SK-N-SH (cell line): Measurements from ENCODE around the gene ZNF606. TPM values are rescaled to one million over a fixed set of nuclear protein-coding genes. Genes with fewer than 3 reads are reported as not detected.

Experiments
- CTCF ChIA-PET: fragments of 300-600, 350-600 bp; formaldehyde crosslinking; extraction: SDS; loops from one replicate; lab custom pipeline; 2021; lab: Yijun Ruan, JAX
- POLR2A ChIA-PET: fragments of 350-600 bp; sonication (Branson Sonifier 250); formaldehyde crosslinking; extraction: SDS; loops from one replicate; lab custom pipeline; 2020; ENCODE audit warnings: antibody characterized with exemption, inconsistent platforms; lab: Yijun Ruan, JAX
- DNase-seq: peaks from one replicate; pipeline ENCODE4 v3.0.0; 2012
- H2AFZ ChIP-seq: fragments of 200-600 bp; sonication (generic); 2 replicates; pipeline ENCODE4 v1.8.1; 2016; ENCODE audit warnings: antibody characterized with exemption, mild to moderate bottlenecking, low read depth
- H3F3A ChIP-seq: fragments of 200-600 bp; sonication (generic); replicated peaks from 2 replicates; pipeline ENCODE3; 2016; ENCODE audit warnings: antibody characterized with exemption, mild to moderate bottlenecking; ENCODE audit not compliant: insufficient read depth
- H3K27ac ChIP-seq, 2 experiments: fragments of 200-500 bp in 1 of 2; fragments of 200-600 bp in 1 of 2; sonication (Bioruptor generic) in 1 of 2; sonication (generic), shearing (Covaris generic) in 1 of 2; 2 replicates each; pipeline versions ENCODE4 v1.5.1 to v1.6.1; 2014 to 2016; ENCODE audit warnings: low read depth in 2 of 2, inconsistent platforms in 1 of 2, low read length in 1 of 2, mild to moderate bottlenecking in 1 of 2, mixed read lengths in 1 of 2
- H3K27me3 ChIP-seq: fragments of 200-600 bp; sonication (generic), shearing (Covaris generic); 2 replicates; pipeline ENCODE4 v1.6.1; 2016; ENCODE audit warnings: mixed run types; ENCODE audit not compliant: insufficient read depth
- H3K36me3 ChIP-seq, 2 experiments: fragments of 200-500 bp in 1 of 2; fragments of 200-600 bp in 1 of 2; sonication (Bioruptor generic) in 1 of 2; sonication (generic) in 1 of 2; replicated peaks in 1 of 2; 2 replicates each; pipeline versions ENCODE3 to v1.5.1; 2014 to 2016; ENCODE audit warnings: low read length in 1 of 2, mild to moderate bottlenecking in 1 of 2; ENCODE audit not compliant: insufficient read depth in 2 of 2, control insufficient read depth in 1 of 2
- H3K4me1 ChIP-seq, 2 experiments: fragments of 200-500 bp in 1 of 2; fragments of 200-600 bp in 1 of 2; sonication (Bioruptor generic) in 1 of 2; sonication (generic), shearing (Covaris generic) in 1 of 2; 2 replicates each; pipeline versions ENCODE4 v1.5.1 to v1.6.1; 2014 to 2016; ENCODE audit warnings: low read depth in 1 of 2, low read length in 1 of 2, mixed run types in 1 of 2; ENCODE audit not compliant: insufficient read depth in 2 of 2, control insufficient read depth in 1 of 2
- H3K4me2 ChIP-seq: fragments of 200-600 bp; sonication (generic), shearing (Covaris generic); 2 replicates; pipeline ENCODE4 v1.6.1; 2017; ENCODE audit warnings: mixed run types
- H3K4me3 ChIP-seq, 2 experiments: fragments of 200-500 bp in 1 of 2; fragments of 200-600 bp in 1 of 2; sonication (Bioruptor generic) in 1 of 2; sonication (generic), shearing (Covaris generic) in 1 of 2; 2 replicates each; pipeline versions ENCODE4 v1.5.1 to v1.8.1; 2014 to 2016; ENCODE audit warnings: low read depth in 2 of 2, inconsistent platforms in 1 of 2, low read length in 1 of 2, mild to moderate bottlenecking in 1 of 2, mixed read lengths in 1 of 2, moderate library complexity in 1 of 2
- H3K79me2 ChIP-seq: fragments of 200-600 bp; sonication (generic); 2 replicates; pipeline ENCODE4 v1.8.1; 2017; ENCODE audit warnings: mild to moderate bottlenecking; ENCODE audit not compliant: insufficient read depth
- H3K9ac ChIP-seq: fragments of 200-600 bp; sonication (generic); 2 replicates; pipeline ENCODE4 v1.6.1; 2017; ENCODE audit warnings: mixed run types
- H3K9me2 ChIP-seq: fragments of 200-600 bp; sonication (generic); 2 replicates; pipeline ENCODE4 v1.6.1; 2017; ENCODE audit warnings: mixed run types
- H3K9me3 ChIP-seq: fragments of 200-600 bp; sonication (generic); 2 replicates; pipeline ENCODE4 v1.6.1; 2017; ENCODE audit warnings: mixed run types, mild to moderate bottlenecking, moderate library complexity
- H4K20me1 ChIP-seq: fragments of 200-600 bp; sonication (generic); 2 replicates; pipeline ENCODE4 v1.6.1; 2017; ENCODE audit warnings: mild to moderate bottlenecking, mixed run types; ENCODE audit not compliant: insufficient read depth
- CHD2 ChIP-seq: fragments of 150-350 bp; IDR thresholded peaks from 2 replicates; pipeline ENCODE4 v1.6.1; 2018; ENCODE audit warnings: low read length; ENCODE audit not compliant: partially characterized antibody
- ELF1 ChIP-seq: IDR thresholded peaks from 2 replicates; pipeline ENCODE4 v1.4.0; 2012
- EP300 ChIP-seq, 2 experiments: IDR thresholded peaks; 2 replicates each; pipeline versions ENCODE4 v1.4.0 to v1.6.1; 2012; ENCODE audit warnings: borderline replicate concordance in 1 of 2, low read depth in 1 of 2, low read length in 1 of 2
- EZH2phosphoT487 ChIP-seq: fragments of 200-600 bp; sonication (generic); IDR thresholded peaks from 2 replicates; pipeline ENCODE4 v1.6.1; 2017; ENCODE audit warnings: low read depth, mixed run types, mild to moderate bottlenecking, antibody characterized with exemption, moderate library complexity, borderline replicate concordance
- FOXM1 ChIP-seq: IDR thresholded peaks from 2 replicates; pipeline ENCODE4 v1.4.0; 2012; ENCODE audit warnings: low read depth, mild to moderate bottlenecking
- RCOR1 ChIP-seq: fragments of 150-350 bp; IDR thresholded peaks from 2 replicates; pipeline ENCODE4 v1.6.1; 2017; ENCODE audit warnings: antibody characterized with exemption, low read length
- WGBS: methylation state at CpG from one replicate; pipeline ENCODE4 v1.1.6; 2017; ENCODE audit warnings: low lambda C conversion rate; 5-methylcytosine and 5-hydroxymethylcytosine counted together
- polyA plus RNA-seq, 3 experiments: library from polyadenylated mRNA; depleted of rRNA; stranded (reverse); fragments of >200 nt; gene quantifications; 2 replicates each; pipeline ENCODE4 v1.2.3, GENCODE V29; 2012
- TF ChIP-seq, protein P1 (sequence below): IDR thresholded peaks from 2 replicates; pipeline ENCODE4 v1.6.1; 2012; ENCODE audit warnings: mild to moderate bottlenecking, low read depth, low read length, moderate library complexity
- TF ChIP-seq, protein P2 (sequence below): fragments of 150-350 bp; IDR thresholded peaks from 2 replicates; pipeline ENCODE4 v1.6.1; 2016; ENCODE audit warnings: mild to moderate bottlenecking, low read depth, low read length
- TF ChIP-seq, protein P3 (sequence below): IDR thresholded peaks from 2 replicates; pipeline ENCODE4 v1.4.0; 2012; ENCODE audit warnings: low read depth
- TF ChIP-seq, protein P4 (sequence below): IDR thresholded peaks from 2 replicates; pipeline ENCODE4 v1.4.0; 2012; ENCODE audit warnings: low read depth, borderline replicate concordance
- TF ChIP-seq, protein P5 (sequence below): fragments of 200-600 bp; sonication (generic); IDR thresholded peaks from 2 replicates; pipeline ENCODE4 v1.6.1; 2017; ENCODE audit warnings: antibody characterized with exemption, mild to moderate bottlenecking, moderate library complexity

Gene ZNF606
- polyA plus RNA-seq, 1 of the 3 experiments (the other 2 are of a cell fraction), result 2.9 TPM

DNA sequence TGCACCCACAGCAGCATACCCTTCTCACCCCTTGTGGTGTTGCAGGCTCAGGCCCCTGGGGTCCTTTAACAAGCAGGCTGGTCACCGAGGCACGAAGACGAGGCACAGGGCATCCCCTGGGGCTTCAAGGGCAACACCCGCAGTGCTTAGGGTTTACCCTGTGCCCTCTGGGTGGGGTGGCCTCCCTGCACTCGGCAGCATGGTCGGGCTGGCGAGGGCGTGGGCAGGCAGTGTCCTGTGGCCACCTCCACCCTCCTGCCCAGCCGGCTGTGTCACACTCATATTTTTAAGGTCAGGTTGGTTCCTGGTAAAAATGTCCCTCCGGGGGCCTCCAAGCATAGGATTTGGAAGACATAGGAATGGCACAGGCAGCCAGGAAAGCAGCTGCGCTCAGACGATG, 45.1 kb upstream of the ZNF606 start (continued):
- TF ChIP-seq, protein P1, sequence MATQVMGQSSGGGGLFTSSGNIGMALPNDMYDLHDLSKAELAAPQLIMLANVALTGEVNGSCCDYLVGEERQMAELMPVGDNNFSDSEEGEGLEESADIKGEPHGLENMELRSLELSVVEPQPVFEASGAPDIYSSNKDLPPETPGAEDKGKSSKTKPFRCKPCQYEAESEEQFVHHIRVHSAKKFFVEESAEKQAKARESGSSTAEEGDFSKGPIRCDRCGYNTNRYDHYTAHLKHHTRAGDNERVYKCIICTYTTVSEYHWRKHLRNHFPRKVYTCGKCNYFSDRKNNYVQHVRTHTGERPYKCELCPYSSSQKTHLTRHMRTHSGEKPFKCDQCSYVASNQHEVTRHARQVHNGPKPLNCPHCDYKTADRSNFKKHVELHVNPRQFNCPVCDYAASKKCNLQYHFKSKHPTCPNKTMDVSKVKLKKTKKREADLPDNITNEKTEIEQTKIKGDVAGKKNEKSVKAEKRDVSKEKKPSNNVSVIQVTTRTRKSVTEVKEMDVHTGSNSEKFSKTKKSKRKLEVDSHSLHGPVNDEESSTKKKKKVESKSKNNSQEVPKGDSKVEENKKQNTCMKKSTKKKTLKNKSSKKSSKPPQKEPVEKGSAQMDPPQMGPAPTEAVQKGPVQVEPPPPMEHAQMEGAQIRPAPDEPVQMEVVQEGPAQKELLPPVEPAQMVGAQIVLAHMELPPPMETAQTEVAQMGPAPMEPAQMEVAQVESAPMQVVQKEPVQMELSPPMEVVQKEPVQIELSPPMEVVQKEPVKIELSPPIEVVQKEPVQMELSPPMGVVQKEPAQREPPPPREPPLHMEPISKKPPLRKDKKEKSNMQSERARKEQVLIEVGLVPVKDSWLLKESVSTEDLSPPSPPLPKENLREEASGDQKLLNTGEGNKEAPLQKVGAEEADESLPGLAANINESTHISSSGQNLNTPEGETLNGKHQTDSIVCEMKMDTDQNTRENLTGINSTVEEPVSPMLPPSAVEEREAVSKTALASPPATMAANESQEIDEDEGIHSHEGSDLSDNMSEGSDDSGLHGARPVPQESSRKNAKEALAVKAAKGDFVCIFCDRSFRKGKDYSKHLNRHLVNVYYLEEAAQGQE, result no peak
- no peak for TF ChIP-seq EZH2phosphoT487
- TF ChIP-seq, protein P2, sequence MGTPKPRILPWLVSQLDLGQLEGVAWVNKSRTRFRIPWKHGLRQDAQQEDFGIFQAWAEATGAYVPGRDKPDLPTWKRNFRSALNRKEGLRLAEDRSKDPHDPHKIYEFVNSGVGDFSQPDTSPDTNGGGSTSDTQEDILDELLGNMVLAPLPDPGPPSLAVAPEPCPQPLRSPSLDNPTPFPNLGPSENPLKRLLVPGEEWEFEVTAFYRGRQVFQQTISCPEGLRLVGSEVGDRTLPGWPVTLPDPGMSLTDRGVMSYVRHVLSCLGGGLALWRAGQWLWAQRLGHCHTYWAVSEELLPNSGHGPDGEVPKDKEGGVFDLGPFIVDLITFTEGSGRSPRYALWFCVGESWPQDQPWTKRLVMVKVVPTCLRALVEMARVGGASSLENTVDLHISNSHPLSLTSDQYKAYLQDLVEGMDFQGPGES, result no peak
- no peak for TF ChIP-seq EP300 (IDR thresholded peaks at IDR 0.05; ENCODE audit: borderline replicate concordance in 1 of 2, low read depth in 1 of 2, low read length in 1 of 2)
- TF ChIP-seq FOXM1, result no peak
- TF ChIP-seq, protein P3, sequence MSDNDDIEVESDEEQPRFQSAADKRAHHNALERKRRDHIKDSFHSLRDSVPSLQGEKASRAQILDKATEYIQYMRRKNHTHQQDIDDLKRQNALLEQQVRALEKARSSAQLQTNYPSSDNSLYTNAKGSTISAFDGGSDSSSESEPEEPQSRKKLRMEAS, result no peak

DNA sequence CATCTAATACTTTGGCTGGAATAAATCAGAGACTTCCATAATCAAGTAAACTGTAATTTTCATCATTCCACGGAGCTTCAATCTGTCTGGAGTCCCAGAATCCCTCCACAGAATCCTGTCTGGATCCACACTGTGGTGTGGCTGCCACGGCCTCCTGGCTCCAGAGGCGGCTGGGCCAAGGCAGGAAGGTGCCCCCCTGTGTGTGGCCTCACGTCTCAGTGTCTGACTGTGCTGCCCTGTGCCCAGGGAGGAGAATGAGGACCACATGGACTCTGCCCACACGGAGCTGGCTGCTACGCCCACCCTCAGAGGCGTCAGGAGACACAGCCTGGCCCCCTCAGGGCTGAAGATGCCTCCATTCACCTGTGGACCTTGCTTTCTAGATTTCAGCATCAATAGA, 44.2 kb upstream of the ZNF606 start:
- H2AFZ ChIP-seq, result no peak overlapping the region
- no peaks in the 10 kb centered on the region for H3K9me3 ChIP-seq
- H4K20me1 ChIP-seq, result no peaks in the 10 kb centered on the region
- no peak overlapping the region for H3K27ac ChIP-seq
- no peak overlapping the region for H3K9ac ChIP-seq
- H3F3A ChIP-seq, result no peaks in the 10 kb centered on the region
- DNase-seq, result no peak
- no peaks in the 10 kb centered on the region for H3K79me2 ChIP-seq
- 0% methylated on average over 2 of the region's 7 CpGs for WGBS
- H3K4me1 ChIP-seq, result no peaks in the 10 kb centered on the region
- no peak overlapping the region for H3K4me3 ChIP-seq
- H3K36me3 ChIP-seq, result no peaks in the 10 kb centered on the region
- H3K27me3 ChIP-seq, result no peaks in the 10 kb centered on the region
- ChIA-PET CTCF (no interaction called here), POLR2A (interaction anchor here (1.2 kb wide), 1 partner anchor 12 kb away, joined by 3 read pairs; the partner anchor contains the start of gene ZNF135)
- H3K4me2 ChIP-seq, result no peak overlapping the region
- TF ChIP-seq, protein P4, sequence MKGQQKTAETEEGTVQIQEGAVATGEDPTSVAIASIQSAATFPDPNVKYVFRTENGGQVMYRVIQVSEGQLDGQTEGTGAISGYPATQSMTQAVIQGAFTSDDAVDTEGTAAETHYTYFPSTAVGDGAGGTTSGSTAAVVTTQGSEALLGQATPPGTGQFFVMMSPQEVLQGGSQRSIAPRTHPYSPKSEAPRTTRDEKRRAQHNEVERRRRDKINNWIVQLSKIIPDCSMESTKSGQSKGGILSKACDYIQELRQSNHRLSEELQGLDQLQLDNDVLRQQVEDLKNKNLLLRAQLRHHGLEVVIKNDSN, result no peak
- no peak for TF ChIP-seq RCOR1
- no peak for TF ChIP-seq CHD2
- TF ChIP-seq, protein P5, sequence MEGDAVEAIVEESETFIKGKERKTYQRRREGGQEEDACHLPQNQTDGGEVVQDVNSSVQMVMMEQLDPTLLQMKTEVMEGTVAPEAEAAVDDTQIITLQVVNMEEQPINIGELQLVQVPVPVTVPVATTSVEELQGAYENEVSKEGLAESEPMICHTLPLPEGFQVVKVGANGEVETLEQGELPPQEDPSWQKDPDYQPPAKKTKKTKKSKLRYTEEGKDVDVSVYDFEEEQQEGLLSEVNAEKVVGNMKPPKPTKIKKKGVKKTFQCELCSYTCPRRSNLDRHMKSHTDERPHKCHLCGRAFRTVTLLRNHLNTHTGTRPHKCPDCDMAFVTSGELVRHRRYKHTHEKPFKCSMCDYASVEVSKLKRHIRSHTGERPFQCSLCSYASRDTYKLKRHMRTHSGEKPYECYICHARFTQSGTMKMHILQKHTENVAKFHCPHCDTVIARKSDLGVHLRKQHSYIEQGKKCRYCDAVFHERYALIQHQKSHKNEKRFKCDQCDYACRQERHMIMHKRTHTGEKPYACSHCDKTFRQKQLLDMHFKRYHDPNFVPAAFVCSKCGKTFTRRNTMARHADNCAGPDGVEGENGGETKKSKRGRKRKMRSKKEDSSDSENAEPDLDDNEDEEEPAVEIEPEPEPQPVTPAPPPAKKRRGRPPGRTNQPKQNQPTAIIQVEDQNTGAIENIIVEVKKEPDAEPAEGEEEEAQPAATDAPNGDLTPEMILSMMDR, result no peak
- TF ChIP-seq ELF1, result no peak
- H3K9me2 ChIP-seq, result no peaks in the 10 kb centered on the region
